Astrocyte (in vitro differentiated cells and primary cell): Measurements from ENCODE around the gene PLEKHG3. TPM values are rescaled to one million over a fixed set of nuclear protein-coding genes. Genes with fewer than 3 reads are reported as not detected.
A peak's percentile ranks its signal among the peaks of the same experiment; 100 is the strongest.

Source experiments
- DNase-seq: peaks from one replicate; pipeline ENCODE4 v3.0.0-alpha.2; 2010; ENCODE audit warnings: low read depth
- FAIRE-seq: peaks from 2 replicates; lab custom pipeline; 2011; peaks lifted over from hg19 to GRCh38; lab: Jason Lieb, UNC
- H2AFZ ChIP-seq: 2 replicates; pipeline ENCODE4 v1.6.0; 2012; ENCODE audit warnings: low read depth, low read length, inconsistent platforms
- H3K27ac ChIP-seq: 2 replicates; pipeline ENCODE4 v1.5.1; 2011; ENCODE audit warnings: low read depth, low read length, inconsistent platforms
- H3K27me3 ChIP-seq: 2 replicates; pipeline ENCODE4 v1.6.0; 2011; ENCODE audit warnings: low read length, inconsistent platforms; ENCODE audit not compliant: insufficient read depth
- H3K36me3 ChIP-seq: 2 replicates; pipeline ENCODE4 v1.5.1; 2011; ENCODE audit warnings: low read length, inconsistent platforms; ENCODE audit not compliant: insufficient read depth
- H3K4me1 ChIP-seq: 2 replicates; pipeline ENCODE4 v1.5.1; 2011; ENCODE audit warnings: low read length, inconsistent platforms; ENCODE audit not compliant: insufficient read depth
- H3K4me2 ChIP-seq: 2 replicates; pipeline ENCODE4 v1.6.0; 2012; ENCODE audit warnings: low read length, inconsistent platforms
- H3K4me3 ChIP-seq: 2 replicates; pipeline ENCODE4 v1.5.1; 2011; ENCODE audit warnings: low read depth, mild to moderate bottlenecking, low read length, inconsistent platforms; ENCODE audit not compliant: insufficient read depth
- H3K79me2 ChIP-seq: 2 replicates; pipeline ENCODE4 v1.6.0; 2012; ENCODE audit warnings: mild to moderate bottlenecking, low read length, inconsistent platforms; ENCODE audit not compliant: insufficient read depth
- H3K9ac ChIP-seq: 2 replicates; pipeline ENCODE4 v1.6.0; 2012; ENCODE audit warnings: mild to moderate bottlenecking, low read length, inconsistent platforms
- H3K9me3 ChIP-seq: 2 replicates; pipeline ENCODE4 v1.5.1; 2012; ENCODE audit warnings: low read depth, mild to moderate bottlenecking, low read length, inconsistent platforms; ENCODE audit not compliant: insufficient read depth
- H4K20me1 ChIP-seq: 2 replicates; pipeline ENCODE4 v1.6.0; 2012; ENCODE audit warnings: low read length, inconsistent platforms; ENCODE audit not compliant: insufficient read depth
- H3K27ac Mint-ChIP-seq: one replicate; pipeline ENCODE4 v1.8.0; 2021; ENCODE audit warnings: mild to moderate bottlenecking, mixed read lengths; ENCODE audit not compliant: unreplicated experiment
- H3K27me3 Mint-ChIP-seq: one replicate; pipeline ENCODE4 v1.8.0; 2021; ENCODE audit warnings: low read depth, mixed read lengths; ENCODE audit not compliant: unreplicated experiment
- H3K36me3 Mint-ChIP-seq: one replicate; pipeline ENCODE4 v1.8.0; 2021; ENCODE audit warnings: low read depth, mixed read lengths; ENCODE audit not compliant: unreplicated experiment
- H3K4me1 Mint-ChIP-seq: one replicate; pipeline ENCODE4 v1.8.0; 2021; ENCODE audit warnings: low read depth, mixed read lengths; ENCODE audit not compliant: unreplicated experiment
- H3K4me3 Mint-ChIP-seq: one replicate; pipeline ENCODE4 v1.8.0; 2021; ENCODE audit warnings: mild to moderate bottlenecking, moderate library complexity, mixed read lengths; ENCODE audit not compliant: unreplicated experiment
- H3K9me3 Mint-ChIP-seq: one replicate; pipeline ENCODE4 v1.8.0; 2021; ENCODE audit warnings: mild to moderate bottlenecking, mixed read lengths; ENCODE audit not compliant: unreplicated experiment
- EZH2 ChIP-seq: IDR thresholded peaks from 2 replicates; pipeline ENCODE4 v1.6.1; 2012; ENCODE audit warnings: mild to moderate bottlenecking, low read length, inconsistent platforms; ENCODE audit not compliant: insufficient read depth
- total RNA-seq: library from RNA; stranded (reverse); gene quantifications from 2 replicates; pipeline ENCODE4 v1.2.1, GENCODE V29; 2021
- TF ChIP-seq, protein P1 (sequence below): IDR thresholded peaks from 2 replicates; pipeline ENCODE4 v1.5.1; 2011; ENCODE audit warnings: low read depth, mild to moderate bottlenecking, inconsistent platforms, low read length, moderate library complexity; ENCODE audit not compliant: insufficient read depth

Gene PLEKHG3
- total RNA-seq, 1 donor from 2014 or later = 98.6 TPM

DNA sequence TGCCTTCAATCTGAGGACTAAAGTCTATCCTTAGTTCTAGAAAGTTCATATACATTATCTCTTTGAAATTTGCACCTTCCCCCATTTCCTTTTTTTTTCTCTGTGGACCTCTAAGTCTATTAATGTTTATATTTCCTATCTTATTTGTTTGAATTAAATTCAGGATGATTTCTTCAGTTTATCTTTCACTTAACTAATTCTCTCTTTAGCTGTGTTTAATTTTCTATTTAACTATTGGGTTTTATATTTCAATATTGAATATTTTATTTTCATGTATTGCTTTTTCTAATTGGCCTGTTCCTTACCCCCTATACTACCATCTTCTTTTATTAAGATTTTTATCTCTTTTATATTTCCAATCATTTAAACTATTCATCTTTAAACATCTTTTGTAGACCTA lies 9.5 kb downstream of the PLEKHG3 start:
- Mint-ChIP-seq H3K36me3 (peaks cover 19% of the 10 kb centered on the region), H3K4me1 (peaks cover 62% of the 10 kb centered on the region), H3K4me3 (no peak overlapping the region), H3K27ac (no peak overlapping the region), H3K27me3 (no peaks in the 10 kb centered on the region), H3K9me3 (peaks cover 7% of the 10 kb centered on the region)
- DNase-seq (no peak), FAIRE-seq (no peak)
- no peak overlapping the region for H2AFZ ChIP-seq
- H3K27ac ChIP-seq = no peak overlapping the region
- H3K4me3 ChIP-seq = no peak overlapping the region
- no peak overlapping the region for H3K9ac ChIP-seq
- H3K4me2 ChIP-seq = no peak overlapping the region
- peaks cover 11% of the 10 kb centered on the region for H4K20me1 ChIP-seq
- no peaks in the 10 kb centered on the region for H3K36me3 ChIP-seq
- TF ChIP-seq, protein P1, sequence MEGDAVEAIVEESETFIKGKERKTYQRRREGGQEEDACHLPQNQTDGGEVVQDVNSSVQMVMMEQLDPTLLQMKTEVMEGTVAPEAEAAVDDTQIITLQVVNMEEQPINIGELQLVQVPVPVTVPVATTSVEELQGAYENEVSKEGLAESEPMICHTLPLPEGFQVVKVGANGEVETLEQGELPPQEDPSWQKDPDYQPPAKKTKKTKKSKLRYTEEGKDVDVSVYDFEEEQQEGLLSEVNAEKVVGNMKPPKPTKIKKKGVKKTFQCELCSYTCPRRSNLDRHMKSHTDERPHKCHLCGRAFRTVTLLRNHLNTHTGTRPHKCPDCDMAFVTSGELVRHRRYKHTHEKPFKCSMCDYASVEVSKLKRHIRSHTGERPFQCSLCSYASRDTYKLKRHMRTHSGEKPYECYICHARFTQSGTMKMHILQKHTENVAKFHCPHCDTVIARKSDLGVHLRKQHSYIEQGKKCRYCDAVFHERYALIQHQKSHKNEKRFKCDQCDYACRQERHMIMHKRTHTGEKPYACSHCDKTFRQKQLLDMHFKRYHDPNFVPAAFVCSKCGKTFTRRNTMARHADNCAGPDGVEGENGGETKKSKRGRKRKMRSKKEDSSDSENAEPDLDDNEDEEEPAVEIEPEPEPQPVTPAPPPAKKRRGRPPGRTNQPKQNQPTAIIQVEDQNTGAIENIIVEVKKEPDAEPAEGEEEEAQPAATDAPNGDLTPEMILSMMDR = no peak
- TF ChIP-seq EZH2 = no peak
- H3K79me2 ChIP-seq = peaks cover 98% of the 10 kb centered on the region
- H3K4me1 ChIP-seq = peaks cover 34% of the 10 kb centered on the region
- H3K9me3 ChIP-seq = peaks cover 3% of the 10 kb centered on the region
- no peaks in the 10 kb centered on the region for H3K27me3 ChIP-seq

DNA sequence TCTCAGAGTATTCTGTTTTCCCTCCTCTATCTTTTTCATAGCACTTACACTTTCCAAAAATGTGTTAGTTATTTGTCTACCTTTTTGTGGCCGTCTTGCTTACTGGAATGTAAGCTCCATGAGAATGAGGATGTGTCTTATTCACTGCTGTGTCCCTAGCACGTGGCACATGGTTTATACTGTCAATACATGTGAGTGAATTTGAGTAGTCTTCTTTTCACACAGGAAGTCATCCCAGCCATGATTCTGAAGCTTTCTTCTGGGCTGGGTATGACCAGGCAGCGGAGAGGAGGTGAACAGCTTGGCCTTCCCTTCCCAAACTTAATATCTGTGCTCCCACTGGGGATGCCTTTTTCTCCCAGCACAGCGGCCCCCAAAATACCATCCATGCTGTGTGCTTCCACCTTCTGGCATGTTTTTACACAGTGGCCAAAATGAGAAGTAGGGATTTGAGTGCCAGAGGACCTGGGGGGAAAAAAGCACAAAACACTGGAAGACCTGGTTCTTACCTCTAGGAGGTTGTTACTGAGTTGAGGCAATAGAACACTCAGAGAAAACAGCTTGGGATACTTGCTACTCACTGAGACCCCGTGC lies 10.3 kb downstream of the PLEKHG3 start:
- no peaks in the 10 kb centered on the region for H3K27me3 ChIP-seq
- no peak overlapping the region for H3K27ac ChIP-seq
- no peak for TF ChIP-seq EZH2
- TF ChIP-seq, protein P1 = no peak
- Mint-ChIP-seq H3K9me3 (peaks cover 7% of the 10 kb centered on the region), H3K36me3 (peaks cover 21% of the 10 kb centered on the region), H3K27me3 (no peaks in the 10 kb centered on the region), H3K4me3 (no peak overlapping the region), H3K4me1 (peaks cover 57% of the 10 kb centered on the region), H3K27ac (no peak overlapping the region)
- H3K4me2 ChIP-seq = no peak overlapping the region
- no peaks in the 10 kb centered on the region for H3K36me3 ChIP-seq
- peaks cover 4% of the 10 kb centered on the region for H4K20me1 ChIP-seq
- H3K4me3 ChIP-seq = no peak overlapping the region
- FAIRE-seq (no peak), DNase-seq (no peak)
- H3K9me3 ChIP-seq = peaks cover 3% of the 10 kb centered on the region
- peaks cover 98% of the 10 kb centered on the region for H3K79me2 ChIP-seq
- peaks cover 31% of the 10 kb centered on the region for H3K4me1 ChIP-seq
- no peak overlapping the region for H3K9ac ChIP-seq
- no peak overlapping the region for H2AFZ ChIP-seq

DNA sequence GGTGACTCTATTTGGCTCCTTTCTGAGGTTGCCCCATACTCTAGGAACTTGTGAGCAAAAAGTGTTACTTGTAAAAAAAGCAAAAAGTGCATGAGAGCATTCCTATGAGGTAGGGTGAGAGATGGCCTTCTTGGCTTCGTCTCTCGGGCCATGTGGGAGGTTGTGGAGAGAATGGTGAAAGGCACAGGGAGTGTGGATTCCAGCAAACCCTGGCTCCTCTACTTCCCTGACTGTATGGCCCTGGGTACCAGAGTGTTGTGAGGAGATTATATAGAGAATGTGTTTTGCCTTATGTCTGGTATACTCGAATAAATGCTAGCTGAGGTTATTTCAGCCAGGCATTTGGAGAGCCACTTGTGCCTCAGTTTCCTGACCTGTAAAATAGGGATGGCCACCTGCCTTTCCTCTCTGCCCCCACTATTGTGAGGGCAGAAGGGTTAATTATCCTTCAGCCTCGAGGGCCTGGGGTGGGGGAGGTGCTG lies 11.0 kb downstream of the PLEKHG3 start:
- Histone ChIP-seq H2AFZ (no peak overlapping the region), H3K4me3 (no peak overlapping the region), H3K4me2 (peak overlapping the region; percentile 69), H3K27me3 (no peaks in the 10 kb centered on the region), H3K9ac (peak overlapping the region; percentile 59), H3K4me1 (peaks cover 37% of the 10 kb centered on the region), H4K20me1 (no peaks in the 10 kb centered on the region), H3K79me2 (peaks cover 93% of the 10 kb centered on the region), H3K9me3 (peaks cover 3% of the 10 kb centered on the region), H3K36me3 (no peaks in the 10 kb centered on the region), H3K27ac (no peak overlapping the region)
- Mint-ChIP-seq H3K4me1 (peaks cover 56% of the 10 kb centered on the region), H3K4me3 (peak overlapping the region; percentile 71), H3K27ac (peak overlapping the region; percentile 92), H3K9me3 (peaks cover 7% of the 10 kb centered on the region), H3K36me3 (peaks cover 23% of the 10 kb centered on the region), H3K27me3 (no peaks in the 10 kb centered on the region)
- FAIRE-seq = no peak
- TF ChIP-seq EZH2 = no peak
- TF ChIP-seq, protein P1 = no peak
- no peak for DNase-seq
